Erythroblast (primary cell): Measurements from ENCODE around the gene IQCF2.

Source experiments
- GATA1 ChIP-seq: IDR thresholded peaks from 2 replicates; pipeline ENCODE4 v1.6.1; 2011; ENCODE audit warnings: low read depth, mild to moderate bottlenecking, control low read depth, low read length, moderate library complexity
- POLR2A ChIP-seq: IDR thresholded peaks from 2 replicates; pipeline ENCODE4 v1.6.1; 2011; ENCODE audit warnings: mild to moderate bottlenecking, low read length

- no peak for TF ChIP-seq POLR2A
- no peak for TF ChIP-seq GATA1
Measured at GRCh38 chr3:51828297-51828696, 33.1 kb upstream of the IQCF2 start.
